Stimulated activated CD4-positive, alpha-beta T cell treated with anti-CD3 and anti-CD28 coated beads, TNF-alpha, amount 100 ng/mL, for 24 hours (primary cell): ENCODE results near the gene LFNG.
A peak's percentile ranks its signal among the peaks of the same experiment; 100 is the strongest.

Experiments used
- DNase-seq, 3 experiments: peaks; one replicate each; pipeline ENCODE4 v3.0.0-alpha.2; 2020; ENCODE audit warnings: low read depth in 3 of 3

LFNG gene

DNA sequence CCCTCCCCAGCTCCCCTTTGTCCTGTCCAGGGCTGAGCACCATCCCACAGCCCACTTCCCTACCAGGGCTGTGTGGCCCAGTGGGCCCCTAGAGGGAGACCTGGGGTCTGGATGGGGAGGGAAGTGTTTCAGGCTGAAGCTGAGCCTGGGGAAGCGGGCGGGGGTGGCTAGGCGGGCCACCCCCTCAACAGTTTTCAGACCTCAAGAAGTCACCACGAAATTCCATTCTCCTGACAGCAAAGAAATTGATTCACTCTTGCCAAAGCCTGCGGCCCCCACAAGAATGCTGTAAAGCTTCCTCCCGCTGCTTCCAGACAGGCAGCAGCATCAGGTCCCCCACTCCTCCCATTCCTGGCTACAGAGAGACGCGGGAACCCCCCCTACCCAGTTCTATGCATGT, 2.5 kb upstream of the LFNG start:
- DNase-seq, result no peak

- no peak for DNase-seq
Observed at GRCh38 chr7:2517678-2518507, 1.7 kb upstream of the LFNG start.

GRCh38 chr7:2518737-2519118, 846 bp upstream of the LFNG start:
- no peak for DNase-seq

DNA sequence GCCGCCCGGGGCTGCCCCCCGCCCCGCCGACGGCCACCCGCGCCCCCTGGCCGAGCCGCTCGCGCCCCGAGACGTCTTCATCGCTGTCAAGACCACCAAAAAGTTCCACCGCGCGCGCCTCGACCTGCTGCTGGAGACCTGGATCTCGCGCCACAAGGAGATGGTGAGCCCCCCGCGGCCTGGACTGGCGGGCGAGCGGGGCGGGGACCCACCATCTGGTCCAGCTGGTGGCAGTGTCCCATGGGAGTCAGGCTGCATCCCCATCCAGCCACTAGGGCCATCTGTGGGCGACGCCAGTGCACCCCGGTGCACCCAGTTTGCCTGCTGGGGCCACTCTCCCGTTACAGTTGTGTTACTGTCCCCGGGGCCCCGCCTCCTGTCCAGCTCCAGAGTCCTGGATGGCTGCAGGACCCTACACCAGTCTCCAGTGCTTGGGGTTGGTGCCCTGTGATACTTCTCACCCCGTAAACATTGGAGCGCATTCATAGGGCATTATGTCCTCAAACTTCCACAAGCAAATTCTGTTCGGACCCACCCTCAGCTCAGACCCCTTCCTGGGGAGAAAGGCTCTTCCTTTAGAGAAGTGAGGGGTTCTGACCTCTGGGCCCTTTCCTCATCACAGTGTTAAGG, 672 bp downstream of the LFNG start:
- no peak for DNase-seq

GRCh38 chr7:2520761-2521290, 1.3 kb downstream of the LFNG start:
- no peak for DNase-seq

DNA sequence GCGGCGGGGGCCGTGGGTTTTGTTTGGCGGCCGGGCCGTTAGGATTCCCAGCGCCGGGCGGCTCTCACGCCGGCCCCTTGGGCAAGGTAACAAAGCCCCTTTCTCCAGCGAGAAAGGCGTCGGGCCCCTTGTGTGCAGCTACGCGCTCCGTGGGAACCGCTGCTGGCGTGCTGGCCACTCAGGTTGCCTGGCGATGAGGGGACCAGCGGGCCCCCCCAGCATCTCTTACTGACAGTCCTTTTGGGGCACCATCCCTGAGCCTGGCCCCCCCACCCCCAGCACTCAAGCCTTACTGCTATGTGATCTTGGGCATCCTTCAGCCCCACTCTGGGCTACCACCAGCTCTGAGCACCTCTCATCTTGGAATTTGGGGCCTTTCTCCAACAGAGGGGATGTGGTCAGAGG, 1.8 kb downstream of the LFNG start:
- DNase-seq, result no peak

DNA sequence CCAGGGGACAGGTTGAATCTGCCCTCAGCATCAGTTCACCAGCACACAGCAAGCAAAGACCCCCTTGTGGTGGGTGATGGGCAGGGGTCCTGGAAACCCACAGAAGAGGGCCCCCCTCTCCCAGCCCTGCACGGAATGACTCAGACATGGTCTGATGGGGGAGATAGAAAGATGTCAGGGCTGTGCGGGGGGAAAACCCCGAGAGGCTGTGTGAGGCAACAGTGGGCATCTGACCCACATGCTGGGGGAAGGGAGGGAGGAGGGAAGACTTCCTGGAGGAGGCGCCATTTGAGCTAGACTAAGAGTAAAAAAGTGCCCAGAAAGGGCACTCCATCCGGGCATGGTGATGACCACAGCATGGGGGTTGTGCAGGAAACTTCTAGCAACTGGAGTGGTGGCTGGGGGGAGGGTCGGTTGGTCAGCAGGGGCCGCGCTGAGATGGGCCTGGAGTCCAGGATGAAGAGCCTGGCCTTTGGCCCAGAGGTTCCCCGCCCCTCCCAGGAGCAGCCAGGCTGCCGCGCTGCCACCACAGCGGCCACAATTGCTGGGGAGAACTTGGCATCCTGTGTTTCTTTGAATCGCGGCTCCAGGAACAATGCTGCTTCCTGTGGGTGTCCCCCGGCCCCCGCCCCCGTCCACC, 2.5 kb downstream of the LFNG start:
- DNase-seq, result peak in 2 of 3 experiments; percentile 49 to 71

DNA sequence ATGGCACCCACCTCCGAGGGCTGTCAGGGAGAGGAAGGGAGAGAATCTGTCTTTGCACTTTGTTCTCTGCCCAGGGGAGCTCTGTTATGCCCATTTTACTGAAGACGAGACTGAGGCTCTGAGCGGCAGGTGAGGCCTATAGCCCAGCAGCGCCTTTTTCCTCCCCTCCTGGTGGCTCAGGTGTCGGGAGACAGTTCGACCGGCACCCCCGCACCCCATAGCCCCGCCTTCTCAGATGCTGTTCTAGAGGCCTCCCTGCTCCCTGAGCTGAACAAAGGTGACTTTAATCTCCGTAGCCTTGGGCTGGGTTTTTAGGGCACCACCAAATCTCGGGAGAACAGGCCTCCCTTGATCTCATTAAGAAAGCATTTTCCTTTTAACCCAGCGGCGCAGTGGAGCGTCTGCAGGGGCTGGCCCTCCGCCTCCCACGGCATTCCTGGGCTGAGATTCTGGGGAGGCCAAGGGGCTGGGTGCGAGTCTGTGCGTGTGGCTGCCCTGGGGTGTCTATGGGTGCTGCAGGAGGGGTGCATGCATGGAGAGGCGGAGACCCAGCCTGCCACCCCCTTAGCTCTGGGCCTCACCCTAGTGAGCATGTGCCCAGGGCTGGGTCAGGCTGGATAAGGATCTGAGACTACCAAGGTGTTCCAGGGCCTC, 3.3 kb downstream of the LFNG start:
- DNase-seq, result peak in 1 of 3 experiments; percentile 47

GRCh38 chr7:2523461-2523936, 3.9 kb downstream of the LFNG start:
- no peak for DNase-seq

DNA sequence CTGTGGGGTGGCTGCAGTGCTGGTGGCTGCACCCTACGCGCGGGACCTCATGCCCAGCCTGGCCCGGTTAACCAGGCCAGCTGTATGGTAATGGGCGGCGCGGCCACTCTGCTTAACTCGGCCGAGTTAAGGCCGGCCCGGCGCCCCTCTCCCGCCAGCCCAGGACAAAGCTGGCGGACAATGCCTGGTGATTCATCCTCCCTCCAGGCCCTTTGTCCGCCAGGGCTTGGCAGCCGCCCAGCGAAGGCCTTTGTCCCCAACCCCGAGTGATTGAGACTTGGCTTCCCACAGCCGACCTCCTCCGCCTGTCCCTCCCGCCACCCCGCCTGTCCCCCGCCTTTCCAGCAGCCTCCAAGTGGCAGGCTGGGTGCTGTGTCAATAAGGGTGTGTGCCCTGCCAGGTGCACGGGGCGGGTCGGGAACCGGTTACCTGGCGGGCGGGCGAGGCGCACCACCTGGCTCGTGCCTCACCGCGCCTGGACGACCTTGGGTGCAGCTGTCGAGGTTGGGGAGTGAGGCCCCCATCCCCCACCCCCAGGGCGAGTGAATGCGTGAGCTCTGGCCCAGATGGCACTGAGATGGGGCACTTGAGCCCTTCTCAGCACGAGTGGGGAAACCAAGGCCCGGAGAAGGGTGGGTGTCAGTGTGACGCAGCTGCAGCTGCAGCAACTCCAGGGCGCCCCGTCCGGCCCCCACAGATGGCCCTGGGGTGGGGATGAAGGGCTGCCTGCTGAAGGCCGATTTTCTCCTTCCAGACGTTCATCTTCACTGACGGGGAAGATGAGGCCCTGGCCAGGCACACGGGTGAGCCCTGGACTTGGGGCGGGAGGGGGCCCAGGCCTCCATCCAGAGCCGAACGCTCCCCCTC, 4.6 kb downstream of the LFNG start:
- no peak for DNase-seq

DNA sequence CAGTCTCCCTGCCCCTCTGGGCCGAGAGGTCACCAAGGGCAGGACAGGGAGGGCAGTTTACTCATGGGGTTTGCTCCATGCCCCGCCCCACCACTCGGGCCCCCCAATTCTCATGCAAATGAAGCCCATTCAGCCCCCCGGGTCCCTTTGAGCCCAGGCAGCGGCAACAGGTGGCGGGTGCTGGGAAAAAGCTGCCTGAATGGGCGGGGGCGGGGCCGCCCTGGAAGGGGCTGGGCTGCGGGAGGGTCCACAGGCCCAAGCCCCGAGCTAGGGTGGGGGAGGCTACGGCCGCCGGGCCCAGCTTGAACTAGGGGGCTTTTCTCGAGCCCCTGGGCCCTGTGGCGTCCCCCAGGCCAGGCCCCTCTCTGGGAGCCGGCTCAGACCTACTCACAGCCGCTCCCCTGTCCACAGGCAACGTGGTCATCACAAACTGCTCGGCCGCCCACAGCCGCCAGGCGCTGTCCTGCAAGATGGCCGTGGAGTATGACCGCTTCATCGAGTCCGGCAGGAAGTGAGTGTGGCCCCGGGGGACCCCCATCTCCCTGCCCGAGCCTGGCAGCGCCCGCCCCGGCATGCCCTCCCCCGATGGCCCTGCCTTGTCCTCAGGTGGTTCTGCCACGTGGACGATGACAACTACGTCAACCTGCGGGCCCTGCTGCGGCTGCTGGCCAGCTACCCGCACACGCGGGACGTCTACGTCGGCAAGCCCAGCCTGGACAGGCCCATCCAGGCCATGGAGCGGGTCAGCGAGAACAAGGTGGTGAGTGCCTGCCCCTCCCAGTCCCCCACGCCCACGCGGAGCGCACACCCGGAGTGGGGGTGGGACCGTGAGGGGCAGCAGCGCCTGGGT, 5.5 kb downstream of the LFNG start:
- no peak for DNase-seq

DNA sequence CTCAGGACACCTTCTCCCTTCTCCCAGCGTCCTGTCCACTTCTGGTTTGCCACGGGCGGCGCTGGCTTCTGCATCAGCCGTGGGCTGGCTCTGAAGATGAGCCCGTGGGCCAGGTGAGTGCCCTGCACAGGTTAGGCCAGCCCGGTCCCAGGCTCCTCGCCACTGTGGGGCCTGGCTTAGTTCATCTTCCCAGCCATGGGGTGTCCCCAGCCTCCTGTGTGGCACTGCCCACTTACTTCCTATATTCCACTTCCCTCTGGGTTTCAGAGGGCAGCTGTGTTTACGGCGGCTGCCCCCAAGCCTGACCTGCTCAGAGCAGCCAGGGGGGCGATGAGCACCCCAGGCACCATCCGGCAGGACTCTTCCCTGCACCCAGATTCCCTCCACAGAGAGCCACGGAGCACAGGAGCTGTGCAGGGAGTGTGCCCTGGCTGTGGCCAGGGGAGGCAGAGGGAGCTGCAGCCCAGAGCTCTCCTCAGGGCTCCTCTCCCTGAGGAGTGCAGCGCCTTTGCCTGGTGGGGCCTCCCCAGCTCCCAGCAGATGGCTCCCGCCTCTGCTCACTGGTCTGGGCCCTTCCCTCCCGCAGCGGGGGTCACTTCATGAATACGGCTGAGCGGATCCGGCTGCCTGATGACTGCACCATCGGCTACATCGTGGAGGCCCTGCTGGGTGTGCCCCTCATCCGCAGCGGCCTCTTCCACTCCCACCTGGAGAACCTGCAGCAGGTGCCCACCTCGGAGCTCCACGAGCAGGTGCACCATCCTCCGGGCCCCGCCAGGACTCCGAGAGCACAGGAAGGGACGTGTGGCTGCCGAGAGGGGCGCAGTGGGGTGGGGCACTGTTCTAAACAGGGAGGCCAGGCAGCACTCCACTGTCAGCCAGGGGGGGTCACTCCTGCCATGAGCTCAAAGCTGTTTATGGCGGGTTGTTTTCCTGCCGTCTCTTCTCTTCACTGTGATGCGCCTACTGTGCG, 6.4 kb downstream of the LFNG start:
- no peak for DNase-seq

DNA sequence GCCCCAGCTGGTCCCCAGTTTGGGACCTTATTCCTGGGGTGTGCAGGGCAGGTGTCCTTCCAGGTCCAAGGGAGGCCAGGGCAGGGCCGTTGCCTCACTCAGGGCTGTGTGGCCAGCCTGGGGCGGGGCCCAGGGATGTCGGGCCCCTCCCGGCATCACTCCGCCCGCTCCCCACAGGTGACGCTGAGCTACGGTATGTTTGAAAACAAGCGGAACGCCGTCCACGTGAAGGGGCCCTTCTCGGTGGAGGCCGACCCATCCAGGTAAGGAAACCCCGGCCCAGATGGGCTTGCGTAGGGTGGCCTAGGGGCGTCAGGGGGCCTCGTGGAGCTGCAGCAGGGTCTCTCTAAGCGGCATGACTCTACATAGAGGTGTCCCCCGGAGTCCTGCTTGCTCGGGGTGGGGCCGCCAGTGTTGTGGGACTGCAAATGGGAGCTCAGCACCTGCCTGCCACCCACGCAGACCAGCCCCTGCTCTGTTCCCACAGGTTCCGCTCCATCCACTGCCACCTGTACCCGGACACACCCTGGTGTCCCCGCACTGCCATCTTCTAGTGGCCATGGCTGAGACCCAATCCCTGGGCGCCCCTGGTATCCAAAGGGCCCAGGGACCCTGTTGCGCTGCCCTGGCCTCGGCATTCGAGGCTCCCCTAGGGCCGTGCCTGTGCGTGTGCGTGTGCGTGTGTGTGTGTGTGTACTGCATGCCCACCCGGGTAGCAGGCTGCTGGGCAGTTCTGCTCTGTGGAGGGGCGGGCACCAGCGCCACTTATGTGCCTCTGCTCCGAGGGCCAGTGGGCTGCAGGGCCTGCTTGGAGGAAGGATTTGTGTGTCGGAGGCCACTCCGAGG, 7.3 kb downstream of the LFNG start:
- no peak for DNase-seq

- DNase-seq, result no peak
Observed at GRCh38 chr7:2527505-2528467, 8.2 kb downstream of the LFNG start.

DNA sequence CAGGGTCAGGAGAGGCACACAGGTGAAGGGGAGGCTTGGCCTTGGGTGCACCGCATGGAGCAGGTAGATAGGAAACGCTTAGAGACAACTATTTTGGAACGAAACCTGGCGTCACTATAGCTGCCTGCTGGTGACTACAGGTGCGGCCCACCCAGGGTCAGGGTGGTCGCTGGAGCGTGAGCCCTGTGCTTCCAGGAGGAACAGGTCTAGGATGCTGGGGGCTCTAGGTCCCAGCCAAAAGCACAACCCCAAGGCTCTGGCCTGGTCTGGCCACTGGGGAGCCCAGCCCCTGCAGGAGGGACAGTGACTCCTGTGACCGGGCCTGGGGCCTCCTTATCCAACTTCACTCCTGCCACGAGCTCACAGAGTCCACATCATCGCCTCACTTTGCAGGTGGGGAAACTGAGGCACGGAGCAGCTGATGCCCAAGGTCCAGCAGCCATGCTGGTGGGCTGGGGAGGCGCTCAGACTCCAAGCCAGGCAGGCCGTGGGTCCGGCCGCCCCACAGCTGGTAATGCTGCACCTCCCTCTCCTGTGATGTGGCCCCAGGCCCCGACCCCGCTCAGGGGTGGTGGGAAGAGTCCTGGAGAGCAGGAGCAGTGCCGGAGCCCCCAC, 9.0 kb downstream of the LFNG start:
- no peak for DNase-seq
